ENCODE data around the gene CD55. TPM values are rescaled to one million over a fixed set of nuclear protein-coding genes. Genes with fewer than 3 reads are reported as not detected.

Gene CD55
- total RNA-seq, 1 donor from 2014 or later = 133 TPM

DNA sequence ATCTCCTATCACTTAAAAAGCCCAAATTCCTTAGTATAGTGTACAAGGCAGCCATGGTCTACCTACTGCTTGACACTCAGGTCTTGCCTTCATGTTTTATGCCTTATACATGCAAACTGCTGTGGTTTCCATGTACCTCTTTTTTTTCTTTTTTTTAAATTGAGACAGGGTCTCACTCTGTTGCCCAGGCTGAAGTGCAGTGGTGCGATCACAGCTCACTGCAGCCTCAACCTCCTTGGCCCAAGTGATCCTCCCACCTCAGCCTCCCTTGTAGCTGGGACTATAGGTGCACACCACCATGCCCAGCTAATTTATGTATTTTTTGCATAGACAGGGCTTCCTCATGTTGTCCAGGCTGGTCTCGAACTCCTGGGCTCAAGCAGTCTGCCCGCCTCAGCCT is 8.0 kb downstream of the CD55 start:
- peaks cover 84% of the 10 kb centered on the region for H3K36me3 Mint-ChIP-seq (ENCODE audit: low read depth)
- no peak for DNase-seq

DNA sequence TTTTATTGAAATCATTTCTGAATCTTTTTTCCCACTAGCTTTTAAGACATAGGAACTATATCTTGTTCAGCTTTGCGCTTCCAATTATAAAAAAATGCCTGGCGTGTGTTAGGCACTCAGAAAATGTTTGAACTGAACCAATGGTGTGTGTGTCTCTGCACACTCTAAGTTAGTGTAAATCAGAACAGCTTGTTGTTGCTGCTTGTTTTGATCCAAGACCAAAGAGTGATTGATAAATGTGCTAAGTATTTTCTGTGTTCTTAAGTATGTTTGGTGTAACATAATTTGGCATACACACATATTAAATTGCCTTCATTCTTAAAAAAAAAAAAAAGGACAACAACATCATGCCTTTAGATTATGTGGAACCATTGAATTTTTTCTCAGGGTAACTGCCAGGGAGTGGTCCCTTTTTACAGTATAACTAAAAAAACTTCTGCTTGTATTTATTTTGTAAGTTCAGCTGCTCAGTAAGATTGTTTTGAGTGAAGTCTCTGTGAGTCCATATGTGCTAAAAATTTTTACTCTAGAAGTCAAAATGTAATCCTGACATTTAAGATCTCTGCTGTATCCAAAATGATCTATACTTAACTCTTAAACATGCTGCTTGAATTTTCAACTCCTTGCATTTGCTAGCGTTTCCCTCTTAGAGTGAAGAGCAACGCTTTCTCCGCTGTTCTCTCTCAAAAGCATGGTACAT is 8.7 kb downstream of the CD55 start:
- intact Hi-C loops (cut with micrococcal nuclease) = no loop called here
- Mint-ChIP-seq H3K27me3 (no peaks in the 10 kb centered on the region), H3K9me3 (peaks cover 20% of the 10 kb centered on the region), H3K4me3 (no peak overlapping the region), H3K4me1 (peaks cover 61% of the 10 kb centered on the region), H3K36me3 (ENCODE audit: low read depth) (peaks cover 87% of the 10 kb centered on the region), H3K27ac (no peak overlapping the region)
- DNase-seq = no peak

More for the DNA sequence above, 8.0 kb downstream of the CD55 start:
- intact Hi-C loops (cut with micrococcal nuclease) = no loop called here
- H3K9me3 Mint-ChIP-seq = peaks cover 19% of the 10 kb centered on the region
- H3K27ac Mint-ChIP-seq = no peak overlapping the region
- H3K4me1 Mint-ChIP-seq = peaks cover 54% of the 10 kb centered on the region
- no peaks in the 10 kb centered on the region for H3K27me3 Mint-ChIP-seq
- H3K4me3 Mint-ChIP-seq = no peak overlapping the region

DNA sequence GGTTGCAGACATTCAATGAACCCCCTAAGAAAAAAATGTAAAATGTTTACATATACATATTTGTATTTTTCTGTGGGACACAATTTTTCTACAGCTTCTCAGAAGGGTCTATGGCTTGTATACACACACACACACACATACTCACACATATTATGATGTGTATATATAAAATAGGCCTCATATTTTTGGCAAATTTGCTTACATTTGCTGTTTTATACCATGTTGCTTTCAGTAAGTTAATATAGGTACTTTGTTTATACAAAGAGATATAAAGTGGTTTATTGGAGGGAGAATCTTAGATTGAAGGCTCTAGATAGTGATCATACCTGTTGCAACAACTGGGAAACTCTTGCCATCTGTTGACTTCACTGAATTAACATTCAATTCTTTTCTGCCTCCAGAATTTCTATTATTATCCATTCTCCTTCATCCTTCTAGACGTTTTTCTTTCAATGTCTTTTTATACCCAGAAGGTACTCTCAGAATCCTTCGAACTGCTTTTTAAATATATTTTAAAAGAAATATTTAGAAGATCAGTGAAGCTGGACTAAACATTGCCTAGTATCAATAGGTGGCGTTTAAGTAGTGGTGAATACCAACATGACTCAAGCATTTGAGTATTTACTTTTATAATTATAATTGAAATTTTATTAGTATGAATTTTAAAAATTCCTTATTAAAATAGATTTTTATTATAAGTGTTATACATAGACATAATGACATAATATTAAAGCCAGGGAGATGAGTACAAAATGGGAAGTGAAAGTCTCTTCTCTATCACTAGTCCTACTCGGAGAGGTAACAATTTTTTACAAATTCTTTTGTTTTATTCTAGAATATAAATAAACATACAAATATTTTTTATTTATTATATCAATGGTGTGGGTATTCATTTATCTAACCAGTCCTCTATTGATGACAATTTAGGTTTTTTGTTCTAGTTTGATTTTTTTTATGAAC is 10.2 kb downstream of the CD55 start:
- H3K9me3 Mint-ChIP-seq = peaks cover 20% of the 10 kb centered on the region
- no peaks in the 10 kb centered on the region for H3K27me3 Mint-ChIP-seq
- intact Hi-C loops (cut with micrococcal nuclease) = no loop called here
- H3K27ac Mint-ChIP-seq = no peak overlapping the region
- H3K36me3 Mint-ChIP-seq (ENCODE audit: low read depth) = peaks cover 88% of the 10 kb centered on the region
- no peak overlapping the region for H3K4me3 Mint-ChIP-seq
- peaks cover 69% of the 10 kb centered on the region for H3K4me1 Mint-ChIP-seq
- DNase-seq = no peak

DNA sequence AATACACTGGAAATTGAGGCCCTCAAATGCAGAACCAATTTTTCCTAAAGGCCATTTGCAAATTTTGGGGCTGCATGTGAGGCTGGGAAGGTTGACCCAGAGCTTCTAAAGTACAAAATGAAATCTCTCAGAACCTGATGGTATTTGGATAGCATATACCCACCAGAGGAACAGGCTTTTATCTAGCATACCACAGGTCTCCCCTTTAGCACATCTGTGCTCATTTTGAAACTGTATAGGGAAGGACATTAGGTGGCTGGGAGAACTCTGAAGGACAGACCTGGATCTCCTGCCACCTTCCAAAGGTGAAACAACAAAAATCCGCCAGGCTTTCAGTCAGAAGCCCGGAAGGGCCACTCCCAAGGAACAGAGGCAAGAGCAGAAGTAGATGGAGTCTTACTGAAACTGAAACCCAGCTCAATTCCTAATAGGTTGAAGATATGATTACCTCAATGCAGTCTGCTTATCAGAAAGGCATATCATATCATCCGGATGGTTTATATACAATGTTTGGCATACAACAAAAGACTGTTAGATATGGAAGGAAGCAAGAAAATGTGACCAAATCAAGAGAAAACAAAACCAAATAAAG is 11.6 kb downstream of the CD55 start:
- intact Hi-C loops (cut with micrococcal nuclease) = no loop called here
- H3K27ac Mint-ChIP-seq = peak overlapping the region; percentile 67

DNA sequence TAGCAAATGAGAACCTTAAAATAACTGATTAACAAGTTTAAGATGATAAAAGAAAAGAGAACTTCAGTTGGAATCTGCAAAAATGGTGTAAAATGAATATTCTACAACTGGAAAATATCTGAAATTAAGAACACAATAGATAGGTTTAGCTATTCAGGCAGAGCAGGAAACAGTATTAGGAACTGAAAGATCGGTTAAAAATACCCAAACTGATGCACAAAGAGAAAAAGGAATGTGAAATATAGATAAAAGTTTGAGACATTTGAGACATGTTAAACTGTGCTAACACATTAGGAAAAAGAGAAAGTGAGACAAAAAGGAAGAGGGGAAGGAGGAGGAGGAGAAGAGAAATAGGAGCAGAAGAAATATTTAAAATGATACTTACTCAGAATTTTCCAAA is 12.1 kb downstream of the CD55 start:
- no peak for DNase-seq
- Mint-ChIP-seq H3K27ac (peak overlapping the region; percentile 70), H3K27me3 (no peaks in the 10 kb centered on the region), H3K36me3 (ENCODE audit: low read depth) (peaks cover 84% of the 10 kb centered on the region), H3K9me3 (peaks cover 25% of the 10 kb centered on the region), H3K4me1 (peaks cover 67% of the 10 kb centered on the region), H3K4me3 (peak overlapping the region; percentile 71)
- intact Hi-C loops (cut with micrococcal nuclease) = no loop called here

More for the DNA sequence above, 11.6 kb downstream of the CD55 start:
- Mint-ChIP-seq H3K36me3 (ENCODE audit: low read depth) (peaks cover 88% of the 10 kb centered on the region), H3K9me3 (peaks cover 27% of the 10 kb centered on the region), H3K27me3 (no peaks in the 10 kb centered on the region), H3K4me3 (peak overlapping the region; percentile 71), H3K4me1 (peaks cover 69% of the 10 kb centered on the region)
- no peak for DNase-seq

DNA sequence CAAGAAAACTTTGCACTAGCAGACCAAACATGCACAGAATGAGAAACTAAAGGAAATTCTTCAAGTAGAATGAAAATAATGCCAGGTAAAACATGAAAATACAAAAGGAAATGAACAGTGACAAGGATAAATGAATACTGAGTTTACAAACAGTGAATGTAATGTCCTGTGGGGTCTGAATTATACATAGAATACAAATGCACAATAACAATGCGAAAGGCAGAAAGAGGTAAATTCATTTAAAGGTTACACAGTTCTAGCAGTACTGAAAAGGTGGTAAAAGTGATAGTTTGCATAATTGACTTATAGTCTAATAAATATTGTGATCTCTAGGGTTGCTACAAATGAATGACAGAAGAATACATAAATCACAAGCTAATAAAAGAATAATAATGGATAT is 12.9 kb downstream of the CD55 start:
- no peaks in the 10 kb centered on the region for H3K27me3 Mint-ChIP-seq
- H3K9me3 Mint-ChIP-seq = peaks cover 23% of the 10 kb centered on the region
- H3K4me3 Mint-ChIP-seq = peak overlapping the region; percentile 71
- no peak for DNase-seq
- peaks cover 63% of the 10 kb centered on the region for H3K4me1 Mint-ChIP-seq
- intact Hi-C loops (cut with micrococcal nuclease) = no loop called here
- peaks cover 83% of the 10 kb centered on the region for H3K36me3 Mint-ChIP-seq (ENCODE audit: low read depth)
- H3K27ac Mint-ChIP-seq = peak overlapping the region; percentile 70

DNA sequence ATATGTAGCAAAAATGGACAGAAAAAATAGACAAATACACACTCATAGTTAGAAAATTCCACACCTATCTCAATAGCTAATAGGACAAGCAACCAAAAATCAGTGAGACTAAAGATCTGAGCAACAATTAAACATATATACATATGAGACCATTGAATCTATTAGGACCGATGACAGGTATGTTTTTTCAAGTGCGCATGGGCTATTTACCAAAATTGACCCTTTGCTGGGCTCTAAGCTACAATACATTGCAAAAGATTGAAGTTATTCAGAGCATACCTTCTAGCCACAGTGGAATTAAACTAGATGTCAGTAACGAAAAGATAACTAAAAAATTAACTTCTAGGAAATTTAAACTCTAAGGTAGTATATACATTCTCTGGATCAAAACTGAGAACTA is 13.7 kb downstream of the CD55 start:
- intact Hi-C loops (cut with micrococcal nuclease) = loop anchor here (5.0 kb wide), 1 partner anchor 428 kb away; no protein-coding TSS in a partner anchor

DNA sequence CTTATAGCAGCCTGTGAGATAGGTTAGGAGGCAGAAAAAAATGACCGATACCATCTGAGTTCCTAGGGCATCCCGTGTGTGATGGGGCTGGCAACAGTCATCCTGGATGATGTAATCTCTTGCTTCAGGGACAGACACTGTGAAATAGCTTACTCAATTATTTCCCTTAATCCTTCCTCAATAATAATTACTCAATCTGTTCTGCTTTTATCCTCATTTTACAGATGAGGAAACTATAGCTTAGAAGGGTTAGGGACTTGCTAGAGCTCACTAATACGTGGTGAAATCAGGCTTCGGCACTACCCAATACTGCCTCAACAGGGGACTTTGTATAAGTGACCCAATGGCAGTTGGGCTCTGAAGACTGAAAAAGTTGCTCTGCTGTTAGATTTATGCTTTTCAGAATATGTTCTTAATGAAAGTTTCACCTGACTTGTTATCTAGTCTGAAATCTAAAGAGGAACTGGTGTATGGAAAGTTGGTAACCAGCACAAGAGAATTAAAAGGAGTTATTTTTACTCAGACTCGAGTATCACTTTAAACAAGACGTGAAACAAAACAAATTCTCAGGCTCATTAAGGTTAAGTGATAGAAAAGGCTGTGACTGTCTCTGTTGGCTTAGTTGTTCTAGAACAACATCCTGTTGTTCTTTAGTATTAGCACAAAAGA is 14.4 kb downstream of the CD55 start:
- peaks cover 81% of the 10 kb centered on the region for H3K36me3 Mint-ChIP-seq (ENCODE audit: low read depth)
- H3K4me3 Mint-ChIP-seq = peak overlapping the region; percentile 71
- intact Hi-C loops (cut with micrococcal nuclease) = loop anchor here (1.0 to 5.0 kb wide), 12 partner anchors 9 to 533 kb away; partner anchors contain the start of genes C4BPB and CD55
- DNase-seq = peak; percentile 76
- H3K27ac Mint-ChIP-seq = peak overlapping the region; percentile 95
- H3K4me1 Mint-ChIP-seq = peaks cover 57% of the 10 kb centered on the region
- H3K27me3 Mint-ChIP-seq = no peaks in the 10 kb centered on the region
- H3K9me3 Mint-ChIP-seq = peaks cover 26% of the 10 kb centered on the region

More for the DNA sequence above, 13.7 kb downstream of the CD55 start:
- H3K27ac Mint-ChIP-seq = peak overlapping the region; percentile 70
- H3K9me3 Mint-ChIP-seq = peaks cover 23% of the 10 kb centered on the region
- peaks cover 82% of the 10 kb centered on the region for H3K36me3 Mint-ChIP-seq (ENCODE audit: low read depth)
- H3K4me1 Mint-ChIP-seq = peaks cover 60% of the 10 kb centered on the region
- H3K4me3 Mint-ChIP-seq = peak overlapping the region; percentile 71
- no peaks in the 10 kb centered on the region for H3K27me3 Mint-ChIP-seq
- no peak for DNase-seq

DNA sequence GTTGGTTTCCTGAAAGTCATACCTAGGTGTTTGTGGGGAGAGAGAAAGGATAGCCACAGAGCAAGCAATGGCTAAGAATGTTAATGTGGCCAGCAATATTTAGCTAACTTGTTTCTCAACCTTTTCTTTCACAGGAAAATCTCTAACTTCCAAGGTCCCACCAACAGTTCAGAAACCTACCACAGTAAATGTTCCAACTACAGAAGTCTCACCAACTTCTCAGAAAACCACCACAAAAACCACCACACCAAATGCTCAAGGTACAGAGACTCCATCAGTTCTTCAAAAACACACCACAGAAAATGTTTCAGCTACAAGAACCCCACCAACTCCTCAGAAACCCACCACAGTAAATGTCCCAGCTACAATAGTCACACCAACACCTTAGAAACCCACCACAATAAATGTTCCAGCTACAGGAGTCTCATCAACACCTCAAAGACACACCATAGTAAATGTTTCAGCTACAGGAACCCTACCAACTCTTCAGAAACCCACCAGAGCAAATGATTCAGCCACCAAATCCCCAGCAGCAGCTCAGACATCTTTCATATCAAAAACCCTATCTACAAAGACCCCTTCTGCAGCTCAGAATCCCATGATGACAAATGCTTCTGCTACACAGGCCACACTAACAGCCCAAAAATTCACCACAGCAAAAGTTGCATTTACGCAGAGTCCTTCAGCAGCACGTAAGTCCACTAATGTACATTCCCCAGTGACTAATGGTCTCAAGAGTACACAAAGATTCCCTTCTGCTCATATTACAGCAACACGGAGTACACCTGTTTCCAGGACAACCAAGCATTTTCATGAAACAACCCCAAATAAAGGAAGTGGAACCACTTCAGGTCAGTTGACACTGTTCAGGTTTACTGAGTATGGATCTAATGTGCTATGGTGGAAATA is 15.3 kb downstream of the CD55 start:
- peak overlapping the region; percentile 71 for H3K4me3 Mint-ChIP-seq
- H3K27me3 Mint-ChIP-seq = no peaks in the 10 kb centered on the region
- H3K36me3 Mint-ChIP-seq (ENCODE audit: low read depth) = peaks cover 85% of the 10 kb centered on the region
- H3K27ac Mint-ChIP-seq = peak overlapping the region; percentile 95
- peaks cover 65% of the 10 kb centered on the region for H3K4me1 Mint-ChIP-seq
- H3K9me3 Mint-ChIP-seq = peaks cover 32% of the 10 kb centered on the region
- DNase-seq = peak; percentile 90
- intact Hi-C loops (cut with micrococcal nuclease) = loop anchor here (1.0 to 5.0 kb wide), 12 partner anchors 8 to 534 kb away; partner anchors contain the start of genes C4BPB and CD55

DNA sequence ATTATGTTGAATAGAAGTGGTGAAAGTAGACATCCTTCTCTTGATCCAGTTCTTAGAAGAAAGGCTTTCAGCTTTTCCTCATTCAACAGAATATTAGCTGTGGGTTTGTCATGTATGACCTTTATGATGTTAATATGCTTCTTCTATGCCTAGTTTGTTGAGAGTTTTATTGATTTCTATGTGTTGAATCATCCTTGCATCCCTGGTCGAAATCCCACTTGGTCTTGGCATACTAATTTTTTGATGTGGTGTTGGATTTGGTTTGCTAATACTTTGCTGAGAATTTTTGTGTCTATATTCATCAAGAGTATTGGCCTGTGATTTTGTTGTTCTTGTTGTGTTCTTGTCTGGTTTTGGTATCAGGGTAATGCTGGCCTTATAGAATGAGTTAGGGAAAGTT is 20.9 kb downstream of the CD55 start:
- H3K27ac Mint-ChIP-seq = peak overlapping the region; percentile 57
- H3K4me3 Mint-ChIP-seq = peak overlapping the region; percentile 28

DNA sequence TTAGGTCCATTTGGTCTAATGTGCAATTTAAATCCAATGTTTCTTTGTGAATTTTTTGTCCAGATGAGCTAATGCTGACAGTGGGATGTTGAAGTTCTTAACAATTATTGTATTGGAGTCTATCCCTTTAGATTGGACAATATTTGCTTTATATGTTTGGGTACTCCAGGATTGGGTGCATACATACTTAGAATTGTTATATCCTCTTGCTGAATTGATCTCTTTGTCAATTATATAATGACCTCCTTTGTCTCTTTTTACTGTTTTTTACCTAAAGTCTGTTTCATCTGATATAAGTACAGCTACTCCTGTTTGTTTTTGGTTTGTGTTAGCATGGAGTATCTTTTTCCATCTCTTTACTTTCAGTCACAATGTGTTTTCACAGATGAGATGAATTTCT is 22.2 kb downstream of the CD55 start:
- no peaks in the 10 kb centered on the region for H3K27me3 Mint-ChIP-seq
- H3K27ac Mint-ChIP-seq = peak overlapping the region; percentile 31
- H3K4me3 Mint-ChIP-seq = peak overlapping the region; percentile 28
- intact Hi-C loops (cut with micrococcal nuclease) = loop anchor here (2.0 kb wide), 1 partner anchor 15 kb away; no protein-coding TSS in a partner anchor
- DNase-seq = no peak
- peaks cover 66% of the 10 kb centered on the region for H3K4me1 Mint-ChIP-seq
- H3K9me3 Mint-ChIP-seq = peaks cover 20% of the 10 kb centered on the region
- peaks cover 92% of the 10 kb centered on the region for H3K36me3 Mint-ChIP-seq (ENCODE audit: low read depth)

More for the DNA sequence above, 20.9 kb downstream of the CD55 start:
- H3K4me1 Mint-ChIP-seq = peaks cover 66% of the 10 kb centered on the region
- H3K36me3 Mint-ChIP-seq (ENCODE audit: low read depth) = peaks cover 87% of the 10 kb centered on the region
- H3K9me3 Mint-ChIP-seq = peaks cover 23% of the 10 kb centered on the region
- DNase-seq = no peak
- H3K27me3 Mint-ChIP-seq = no peaks in the 10 kb centered on the region
- intact Hi-C loops (cut with micrococcal nuclease) = no loop called here

DNA sequence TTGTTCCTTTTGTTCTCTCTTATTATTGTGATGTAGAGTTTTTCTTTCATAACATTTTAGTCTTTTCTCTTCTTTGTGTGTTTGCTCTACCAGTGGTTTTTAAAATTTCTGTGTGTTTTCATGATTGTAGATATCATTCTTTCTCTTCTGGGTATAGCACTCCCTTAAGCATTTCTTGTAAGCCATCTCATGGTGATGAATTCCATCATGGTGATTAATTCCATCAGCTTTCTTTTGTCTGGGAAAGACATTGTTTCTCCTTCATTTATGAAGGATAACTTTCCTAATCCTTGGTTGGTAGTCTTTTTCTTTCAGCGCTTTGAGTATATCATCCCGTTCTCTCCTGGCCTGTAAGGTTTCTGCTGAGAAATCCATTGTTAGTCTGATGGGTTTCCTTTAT is 22.7 kb downstream of the CD55 start:
- DNase-seq = no peak
- intact Hi-C loops (cut with micrococcal nuclease) = loop anchor here (2.0 kb wide), 1 partner anchor 15 kb away; no protein-coding TSS in a partner anchor
- H3K4me3 Mint-ChIP-seq = peak overlapping the region; percentile 28
- H3K4me1 Mint-ChIP-seq = peaks cover 67% of the 10 kb centered on the region
- H3K27me3 Mint-ChIP-seq = no peaks in the 10 kb centered on the region
- peaks cover 20% of the 10 kb centered on the region for H3K9me3 Mint-ChIP-seq
- peaks cover 92% of the 10 kb centered on the region for H3K36me3 Mint-ChIP-seq (ENCODE audit: low read depth)
- H3K27ac Mint-ChIP-seq = peak overlapping the region; percentile 31
